Keratinocyte (primary cell): Measurements from ENCODE around the gene SLC19A1. TPM values are rescaled to one million over a fixed set of nuclear protein-coding genes. Genes with fewer than 3 reads are reported as not detected.

Experiments
- DNase-seq: peaks from one replicate; pipeline ENCODE4 v3.0.0-alpha.2; 2011; ENCODE audit warnings: low read depth, missing footprints, low spot score
- FAIRE-seq: peaks from 2 replicates; lab custom pipeline; 2011; peaks lifted over from hg19 to GRCh38; lab: Jason Lieb, UNC
- H2AFZ ChIP-seq: 2 replicates; pipeline ENCODE4 v1.6.0; 2012; ENCODE audit warnings: low read length, control low read depth, inconsistent platforms; ENCODE audit not compliant: control insufficient read depth
- H3K27ac ChIP-seq: 2 replicates; pipeline ENCODE4 v1.5.1; 2011; ENCODE audit warnings: low read length; ENCODE audit not compliant: control insufficient read depth, insufficient read depth
- H3K27me3 ChIP-seq: 3 replicates; pipeline ENCODE4 v1.6.0; 2011; ENCODE audit warnings: low read length; ENCODE audit not compliant: control insufficient read depth, insufficient read depth; ENCODE audit errors: extremely low read depth
- H3K36me3 ChIP-seq, 2 experiments: 2 replicates in 1 of 2; 3 replicates in 1 of 2; pipeline ENCODE4 v1.5.1; 2011; ENCODE audit warnings: low read length in 2 of 2, mild to moderate bottlenecking in 1 of 2; ENCODE audit not compliant: control insufficient read depth in 2 of 2, insufficient read depth in 2 of 2; ENCODE audit errors: extremely low read depth in 1 of 2
- H3K4me1 ChIP-seq: 3 replicates; pipeline ENCODE4 v1.5.1; 2011; ENCODE audit warnings: low read length; ENCODE audit not compliant: control insufficient read depth, insufficient read depth; ENCODE audit errors: extremely low read depth
- H3K4me2 ChIP-seq: 3 replicates; pipeline ENCODE4 v1.6.0; 2011; ENCODE audit warnings: low read depth, low read length; ENCODE audit not compliant: control insufficient read depth, insufficient read depth; ENCODE audit errors: extremely low read depth
- H3K4me3 ChIP-seq, 3 experiments: fragments of 200-600 bp in 1 of 3; sonication (generic) in 1 of 3; 2 replicates in 2 of 3; 3 replicates in 1 of 3; pipeline ENCODE4 v1.5.1; 2011 to 2016; ENCODE audit warnings: low read length in 3 of 3, mild to moderate bottlenecking in 3 of 3, control low read depth in 2 of 3, inconsistent platforms in 1 of 3, low read depth in 1 of 3, mixed read lengths in 1 of 3, mixed run types in 1 of 3, moderate library complexity in 1 of 3; ENCODE audit not compliant: control insufficient read depth in 2 of 3, insufficient read depth in 2 of 3; ENCODE audit errors: extremely low read depth in 1 of 3
- H3K79me2 ChIP-seq: 2 replicates; pipeline ENCODE4 v1.6.0; 2012; ENCODE audit warnings: low read length; ENCODE audit not compliant: control insufficient read depth, insufficient read depth
- H3K9ac ChIP-seq: 3 replicates; pipeline ENCODE4 v1.6.0; 2011; ENCODE audit warnings: low read length; ENCODE audit not compliant: control insufficient read depth, insufficient read depth; ENCODE audit errors: extremely low read depth
- H3K9me1 ChIP-seq: 3 replicates; pipeline ENCODE4 v1.6.0; 2011; ENCODE audit warnings: low read length; ENCODE audit not compliant: control insufficient read depth, insufficient read depth; ENCODE audit errors: extremely low read depth
- H3K9me3 ChIP-seq: 2 replicates; pipeline ENCODE4 v1.5.1; 2012; ENCODE audit warnings: low read depth, low read length; ENCODE audit not compliant: control insufficient read depth
- H4K20me1 ChIP-seq: 3 replicates; pipeline ENCODE4 v1.6.0; 2011; ENCODE audit warnings: low read length; ENCODE audit not compliant: control insufficient read depth, insufficient read depth; ENCODE audit errors: extremely low read depth
- CTCF ChIP-seq, 3 experiments: IDR thresholded peaks in 1 of 3; conservative IDR thresholded peaks in 1 of 3; optimal IDR thresholded peaks in 1 of 3; 2 replicates in 2 of 3; 3 replicates in 1 of 3; pipeline versions ENCODE3 to v1.5.1; 2011; ENCODE audit warnings: low read length in 3 of 3, mild to moderate bottlenecking in 3 of 3, moderate library complexity in 2 of 3, control low read depth in 1 of 3, inconsistent platforms in 1 of 3; ENCODE audit not compliant: insufficient read depth in 2 of 3; ENCODE audit errors: extremely low read depth in 1 of 3
- EZH2 ChIP-seq: IDR thresholded peaks from one replicate; pipeline ENCODE4 v1.6.1; 2012; ENCODE audit warnings: inconsistent platforms, mild to moderate bottlenecking, low read length, moderate library complexity
- dilution Hi-C: fragments of 300-500 bp; cut with MboI; formaldehyde crosslinking; loops from one replicate; pipeline ENCODE4 v1.7.0; 2020; ENCODE audit warnings: low sequenced_read_pairs; ENCODE audit not compliant: extremely low pct_ligation_motif_present
- polyA plus RNA-seq, 5 experiments: library from polyadenylated mRNA; depleted of rRNA in 3 of 5; stranded (reverse) in 3 of 5; stranded (forward) in 1 of 5; unstranded in 1 of 5; fragments of >200 nt; gene quantifications; 1 replicate in 1 of 5; 2 replicates in 3 of 5; 3 replicates in 1 of 5; pipeline versions ENCODE4 v1.2.1 to v1.2.3, GENCODE V29; 2011 to 2012; ENCODE audit warnings: missing spikeins in 2 of 5, low read depth in 1 of 5, low replicate concordance in 1 of 5

Gene SLC19A1
- polyA plus RNA-seq, 1 donor (not counting 4 experiments of a cell fraction or from before 2014, with no cell fraction given), result 3.8 TPM

GRCh38 chr21:45539046-45539795 is 3.0 kb downstream of the SLC19A1 start:
- H3K9ac ChIP-seq, result no peak overlapping the region
- H3K4me2 ChIP-seq, result no peak overlapping the region
- no peaks in the 10 kb centered on the region for H3K9me1 ChIP-seq
- dilution Hi-C loops, result no loop called here
- H2AFZ ChIP-seq, result no peak overlapping the region
- DNase-seq (no peak), FAIRE-seq (no peak)
- H3K79me2 ChIP-seq, result peaks cover 3% of the 10 kb centered on the region
- H3K27me3 ChIP-seq, result no peaks in the 10 kb centered on the region
- no peak overlapping the region for H3K27ac ChIP-seq
- peaks cover 10% of the 10 kb centered on the region for H3K4me1 ChIP-seq
- peaks cover 4% of the 10 kb centered on the region for H4K20me1 ChIP-seq
- TF ChIP-seq EZH2 (no peak), CTCF (optimal IDR thresholded peaks at IDR 0.05 in 1 of 3, IDR thresholded peaks at IDR 0.05 in 1 of 3, conservative IDR thresholded peaks at IDR 0.05 in 1 of 3; ENCODE audit: extremely low read depth in 1 of 3, insufficient read depth in 2 of 3, low read length in 3 of 3) (no peak)
- peaks cover 0 to 9% of the 10 kb centered on the region in 2 experiments for H3K36me3 ChIP-seq
- no peak overlapping the region for H3K4me3 ChIP-seq
- H3K9me3 ChIP-seq, result no peaks in the 10 kb centered on the region

- dilution Hi-C loops, result no loop called here
- Histone ChIP-seq H3K4me2 (no peak overlapping the region), H3K4me3 (no peak overlapping the region), H3K79me2 (peaks cover 3% of the 10 kb centered on the region), H2AFZ (no peak overlapping the region), H3K27me3 (no peaks in the 10 kb centered on the region), H3K9me1 (no peaks in the 10 kb centered on the region), H3K4me1 (peaks cover 10% of the 10 kb centered on the region), H3K36me3 (peaks cover 0 to 9% of the 10 kb centered on the region in 2 experiments), H3K9ac (no peak overlapping the region), H3K27ac (no peak overlapping the region), H3K9me3 (no peaks in the 10 kb centered on the region), H4K20me1 (peaks cover 4% of the 10 kb centered on the region)
- FAIRE-seq (no peak), DNase-seq (no peak)
- TF ChIP-seq CTCF (optimal IDR thresholded peaks at IDR 0.05 in 1 of 3, IDR thresholded peaks at IDR 0.05 in 1 of 3, conservative IDR thresholded peaks at IDR 0.05 in 1 of 3; ENCODE audit: extremely low read depth in 1 of 3, insufficient read depth in 2 of 3, low read length in 3 of 3) (no peak), EZH2 (no peak)
These were observed 3.7 kb downstream of the SLC19A1 start for GRCh38 chr21:45538381-45539045.
